Superior temporal gyrus (tissue), 1 donor: ENCODE measurements around the gene CDKAL1.

ENCODE experiments used
- DNase-seq: peaks from one replicate; pipeline ENCODE4 v3.0.0-alpha.2; 2016; ENCODE audit errors: extremely low spot score

CDKAL1 gene

GRCh38 chr6:21137700-21138335, 603.6 kb downstream of the CDKAL1 start:
- DNase-seq: no peak

GRCh38 chr6:21138336-21139069, 604.2 kb downstream of the CDKAL1 start:
- DNase-seq: no peak

GRCh38 chr6:21140966-21141365, 606.7 kb downstream of the CDKAL1 start:
- no peak for DNase-seq

- no peak for DNase-seq
These were observed 607.5 kb downstream of the CDKAL1 start for GRCh38 chr6:21141616-21142303.

GRCh38 chr6:21142741-21143140, 608.5 kb downstream of the CDKAL1 start:
- no peak for DNase-seq

GRCh38 chr6:21143645-21144044, 609.4 kb downstream of the CDKAL1 start:
- DNase-seq: no peak

GRCh38 chr6:21144928-21145327, 610.7 kb downstream of the CDKAL1 start:
- DNase-seq: no peak

- no peak for DNase-seq
These were observed 613.7 kb downstream of the CDKAL1 start for GRCh38 chr6:21147995-21148394.

- DNase-seq: no peak
These were observed 615.2 kb downstream of the CDKAL1 start for GRCh38 chr6:21149470-21149869.

- DNase-seq: no peak
These were observed 616.4 kb downstream of the CDKAL1 start for GRCh38 chr6:21150667-21151066.

- DNase-seq: no peak
These were observed 616.9 kb downstream of the CDKAL1 start for GRCh38 chr6:21151119-21151518.

- no peak for DNase-seq
These were observed 617.3 kb downstream of the CDKAL1 start for GRCh38 chr6:21151530-21151929.

GRCh38 chr6:21157186-21157929, 623.1 kb downstream of the CDKAL1 start:
- DNase-seq: no peak

GRCh38 chr6:21158149-21158548, 623.9 kb downstream of the CDKAL1 start:
- DNase-seq: no peak

GRCh38 chr6:21158873-21159272, 624.6 kb downstream of the CDKAL1 start:
- DNase-seq: no peak

- DNase-seq: no peak
These were observed 625.2 kb downstream of the CDKAL1 start for GRCh38 chr6:21159465-21159864.

GRCh38 chr6:21161707-21162106, 627.5 kb downstream of the CDKAL1 start:
- no peak for DNase-seq

- DNase-seq: no peak
These were observed 629.0 kb downstream of the CDKAL1 start for GRCh38 chr6:21163110-21163837.

- no peak for DNase-seq
These were observed 629.6 kb downstream of the CDKAL1 start for GRCh38 chr6:21163838-21164180.

- no peak for DNase-seq
These were observed 630.6 kb downstream of the CDKAL1 start for GRCh38 chr6:21164768-21165326.

GRCh38 chr6:21166754-21167153, 632.5 kb downstream of the CDKAL1 start:
- DNase-seq: no peak
